NB4 (cell line): ENCODE data around the gene CLIC3.

Experiments
- CTCF ChIP-seq: IDR thresholded peaks from one replicate; pipeline ENCODE4 v1.5.1; 2012; ENCODE audit warnings: low read depth, low read length
- MAX ChIP-seq: IDR thresholded peaks from 2 replicates; pipeline ENCODE4 v1.6.1; 2011; ENCODE audit warnings: low read depth, low read length
- POLR2A ChIP-seq: IDR thresholded peaks from 2 replicates; pipeline ENCODE4 v1.6.1; 2011; ENCODE audit warnings: mild to moderate bottlenecking; ENCODE audit not compliant: insufficient read length; ENCODE audit errors: extremely low read depth

- TF ChIP-seq CTCF (no peak), MAX (no peak), POLR2A (no peak)
Measured at GRCh38 chr9:136983167-136983566, 13.2 kb downstream of the CLIC3 start.
